Nephron progenitor cell (in vitro differentiated cells): ENCODE data around the gene RHOF.
A peak's percentile ranks its signal among the peaks of the same experiment; 100 is the strongest.

Experiments
- DNase-seq: peaks from one replicate; pipeline ENCODE4 v3.0.0; 2021
- H3K27ac Mint-ChIP-seq: 2 replicates; pipeline ENCODE4 v1.8.0; 2021; ENCODE audit warnings: mild to moderate bottlenecking, moderate library complexity, mixed read lengths
- H3K27me3 Mint-ChIP-seq: 2 replicates; pipeline ENCODE4 v1.8.0; 2021; ENCODE audit warnings: mild to moderate bottlenecking, low read depth, mixed read lengths; ENCODE audit not compliant: poor library complexity
- H3K36me3 Mint-ChIP-seq: 2 replicates; pipeline ENCODE4 v1.8.0; 2021; ENCODE audit warnings: low read depth, mixed read lengths
- H3K4me1 Mint-ChIP-seq: 2 replicates; pipeline ENCODE4 v1.8.0; 2021; ENCODE audit warnings: mixed read lengths
- H3K4me3 Mint-ChIP-seq: 2 replicates; pipeline ENCODE4 v1.8.0; 2021; ENCODE audit warnings: mild to moderate bottlenecking, moderate library complexity, mixed read lengths
- H3K9me3 Mint-ChIP-seq: 2 replicates; pipeline ENCODE4 v1.8.0; 2021; ENCODE audit warnings: mild to moderate bottlenecking, moderate library complexity, mixed read lengths
- TF ChIP-seq, protein P1 (sequence below): fragments of 200-600 bp; sonication (generic); IDR thresholded peaks from 2 replicates; pipeline ENCODE4 v1.5.0; 2021; ENCODE audit warnings: antibody characterized with exemption

Gene RHOF

DNA sequence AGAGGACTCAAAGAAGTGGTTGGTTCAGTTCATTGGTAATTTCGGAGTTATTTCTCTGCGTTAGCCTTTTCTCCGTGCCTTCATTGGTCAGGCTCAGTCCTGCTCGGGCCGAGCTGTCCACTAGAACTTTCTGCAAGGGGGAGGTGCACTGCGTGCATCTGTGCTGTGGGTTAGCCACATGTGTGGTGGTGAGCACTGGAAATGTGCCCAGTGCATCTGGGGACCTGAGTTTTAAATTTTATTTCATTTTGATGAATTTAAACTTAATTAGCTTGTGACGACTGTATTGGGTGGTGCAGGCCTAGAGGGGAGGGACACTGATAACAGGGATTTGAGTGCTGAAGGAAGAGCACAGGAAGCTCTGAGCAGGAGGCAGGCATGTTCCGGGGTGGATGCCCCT is 34.8 kb upstream of the RHOF start:
- TF ChIP-seq, protein P1, sequence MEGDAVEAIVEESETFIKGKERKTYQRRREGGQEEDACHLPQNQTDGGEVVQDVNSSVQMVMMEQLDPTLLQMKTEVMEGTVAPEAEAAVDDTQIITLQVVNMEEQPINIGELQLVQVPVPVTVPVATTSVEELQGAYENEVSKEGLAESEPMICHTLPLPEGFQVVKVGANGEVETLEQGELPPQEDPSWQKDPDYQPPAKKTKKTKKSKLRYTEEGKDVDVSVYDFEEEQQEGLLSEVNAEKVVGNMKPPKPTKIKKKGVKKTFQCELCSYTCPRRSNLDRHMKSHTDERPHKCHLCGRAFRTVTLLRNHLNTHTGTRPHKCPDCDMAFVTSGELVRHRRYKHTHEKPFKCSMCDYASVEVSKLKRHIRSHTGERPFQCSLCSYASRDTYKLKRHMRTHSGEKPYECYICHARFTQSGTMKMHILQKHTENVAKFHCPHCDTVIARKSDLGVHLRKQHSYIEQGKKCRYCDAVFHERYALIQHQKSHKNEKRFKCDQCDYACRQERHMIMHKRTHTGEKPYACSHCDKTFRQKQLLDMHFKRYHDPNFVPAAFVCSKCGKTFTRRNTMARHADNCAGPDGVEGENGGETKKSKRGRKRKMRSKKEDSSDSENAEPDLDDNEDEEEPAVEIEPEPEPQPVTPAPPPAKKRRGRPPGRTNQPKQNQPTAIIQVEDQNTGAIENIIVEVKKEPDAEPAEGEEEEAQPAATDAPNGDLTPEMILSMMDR: no peak
- H3K4me3 Mint-ChIP-seq: no peak overlapping the region
- H3K36me3 Mint-ChIP-seq: peaks cover 60% of the 10 kb centered on the region

DNA sequence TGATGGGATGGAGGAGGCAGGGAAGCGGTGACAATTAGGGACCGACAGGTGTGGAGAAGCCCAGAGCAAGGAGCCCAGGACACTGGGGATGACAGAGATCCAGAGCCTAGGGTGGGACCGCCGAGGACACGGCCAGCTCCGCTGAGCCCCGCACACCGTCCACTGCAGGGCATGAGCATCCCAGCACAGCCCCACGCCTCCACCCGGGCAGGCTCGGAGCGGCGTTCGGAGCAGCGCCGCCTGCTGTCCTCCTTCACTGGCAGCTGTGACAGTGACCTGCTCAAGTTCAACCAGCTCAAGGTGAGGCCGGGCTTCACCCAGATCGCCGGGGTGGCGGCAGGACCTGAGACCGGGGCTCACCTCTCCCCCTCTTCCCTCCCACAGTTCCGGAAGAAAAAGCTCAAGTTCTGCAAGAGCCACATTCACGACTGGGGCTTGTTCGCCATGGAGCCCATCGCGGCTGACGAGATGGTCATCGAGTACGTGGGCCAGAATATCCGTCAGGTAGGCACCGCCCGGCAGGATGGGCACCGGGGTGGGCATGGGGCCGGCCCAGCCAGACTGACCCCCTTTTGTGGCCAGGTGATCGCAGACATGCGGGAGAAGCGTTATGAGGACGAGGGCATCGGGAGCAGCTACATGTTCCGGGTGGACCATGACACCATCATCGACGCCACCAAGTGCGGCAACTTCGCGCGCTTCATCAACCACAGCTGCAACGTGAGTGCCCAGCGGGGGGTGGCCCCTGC is 34.0 kb upstream of the RHOF start:
- no peak overlapping the region for H3K27ac Mint-ChIP-seq
- H3K36me3 Mint-ChIP-seq: peaks cover 54% of the 10 kb centered on the region
- no peaks in the 10 kb centered on the region for H3K9me3 Mint-ChIP-seq
- no peak for DNase-seq
- H3K4me3 Mint-ChIP-seq: no peak overlapping the region
- TF ChIP-seq, protein P1: no peak
- H3K27me3 Mint-ChIP-seq: peaks cover 6% of the 10 kb centered on the region
- no peaks in the 10 kb centered on the region for H3K4me1 Mint-ChIP-seq

More for the DNA sequence above, 34.8 kb upstream of the RHOF start:
- DNase-seq: no peak
- no peaks in the 10 kb centered on the region for H3K9me3 Mint-ChIP-seq
- H3K4me1 Mint-ChIP-seq: no peaks in the 10 kb centered on the region
- no peak overlapping the region for H3K27ac Mint-ChIP-seq
- peaks cover 8% of the 10 kb centered on the region for H3K27me3 Mint-ChIP-seq

DNA sequence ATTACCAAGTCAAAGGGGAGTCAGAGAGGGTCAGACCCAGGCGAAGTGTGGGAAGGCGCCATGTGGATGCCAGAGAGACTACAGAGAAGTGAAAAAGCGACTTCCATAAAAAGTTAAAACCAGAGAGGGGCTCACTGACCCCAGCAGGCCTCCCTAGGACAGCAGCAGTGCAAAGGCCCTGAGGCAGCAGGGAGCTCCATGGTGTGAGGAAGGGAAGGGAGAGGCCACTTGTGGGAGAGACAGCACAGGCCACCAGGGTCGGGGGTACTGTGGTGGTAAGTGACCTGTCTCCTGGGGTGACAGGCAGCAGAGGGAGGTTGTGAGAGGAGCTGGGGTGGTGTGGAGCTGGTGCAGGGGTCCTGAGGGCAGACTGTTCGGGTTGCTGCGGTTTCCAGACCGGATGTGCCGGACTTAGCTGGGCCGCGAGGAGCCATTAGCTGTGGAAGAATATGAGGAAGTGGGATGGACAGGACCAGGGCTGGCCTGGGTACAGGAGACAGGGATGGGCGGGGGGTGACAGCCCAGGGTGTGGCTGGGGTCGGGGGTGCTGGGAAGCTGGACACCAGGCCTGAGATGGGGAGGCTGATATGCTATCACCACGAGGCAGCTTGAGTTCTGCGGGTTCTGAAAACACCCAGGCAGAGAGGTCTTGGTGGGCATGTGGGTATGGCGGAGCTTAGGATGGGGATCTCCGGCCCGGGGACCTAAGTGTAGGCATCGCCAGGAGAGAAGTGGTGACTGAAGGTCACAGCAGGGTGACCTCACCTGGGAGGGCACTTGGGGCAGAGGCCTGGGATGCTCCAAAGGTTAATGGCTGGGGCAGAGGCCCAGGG is 33.0 kb upstream of the RHOF start:
- H3K27me3 Mint-ChIP-seq: peaks cover 6% of the 10 kb centered on the region

DNA sequence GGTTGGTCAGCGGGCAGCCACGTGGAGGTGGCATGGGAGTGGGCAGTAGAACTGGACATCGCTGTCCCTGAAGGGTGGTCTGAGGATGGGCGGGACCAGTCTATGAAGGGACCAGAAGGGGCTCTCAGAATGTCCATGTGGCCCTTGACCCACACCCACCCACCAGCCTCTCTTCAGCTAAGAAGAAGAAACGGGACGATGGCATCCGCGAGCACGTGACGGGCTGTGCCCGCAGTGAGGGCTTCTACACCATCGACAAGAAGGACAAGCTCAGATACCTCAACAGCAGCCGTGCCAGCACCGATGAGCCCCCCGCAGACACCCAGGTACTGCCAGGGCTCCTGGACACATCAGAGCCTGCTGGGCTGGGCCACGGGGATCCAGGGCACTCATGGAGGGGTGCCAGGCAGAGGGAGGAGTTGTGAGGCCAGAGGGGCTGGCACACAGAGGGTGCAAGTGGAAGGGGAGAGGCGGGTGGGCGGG is 31.6 kb upstream of the RHOF start:
- no peaks in the 10 kb centered on the region for H3K4me1 Mint-ChIP-seq
- no peak for DNase-seq
- no peak overlapping the region for H3K4me3 Mint-ChIP-seq
- TF ChIP-seq, protein P1: no peak
- peaks cover 40% of the 10 kb centered on the region for H3K36me3 Mint-ChIP-seq
- H3K27me3 Mint-ChIP-seq: peaks cover 8% of the 10 kb centered on the region
- H3K9me3 Mint-ChIP-seq: no peaks in the 10 kb centered on the region
- no peak overlapping the region for H3K27ac Mint-ChIP-seq

More for the DNA sequence above, 33.0 kb upstream of the RHOF start:
- no peaks in the 10 kb centered on the region for H3K9me3 Mint-ChIP-seq
- H3K27ac Mint-ChIP-seq: peak overlapping the region; percentile 93
- H3K4me1 Mint-ChIP-seq: no peaks in the 10 kb centered on the region
- TF ChIP-seq, protein P1: no peak
- H3K4me3 Mint-ChIP-seq: no peak overlapping the region
- DNase-seq: no peak
- peaks cover 44% of the 10 kb centered on the region for H3K36me3 Mint-ChIP-seq

DNA sequence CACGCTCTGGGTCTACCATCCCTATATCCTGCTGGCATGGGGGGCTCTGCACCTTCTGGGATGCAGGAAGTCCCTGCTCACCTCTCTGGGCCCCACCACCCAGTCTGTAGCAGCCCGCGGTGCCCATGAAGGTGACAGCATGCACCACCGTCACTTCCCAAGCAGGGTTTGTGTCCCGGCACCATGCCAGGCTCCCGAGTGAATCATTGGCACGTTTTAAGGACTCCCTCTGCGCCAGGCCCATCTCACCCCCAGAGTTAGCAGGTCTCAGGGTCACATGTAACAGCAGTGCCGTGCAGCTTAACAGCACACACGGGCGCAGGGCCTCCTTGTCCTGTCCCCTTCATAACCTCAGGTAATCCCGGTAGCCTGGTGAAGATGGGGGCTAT is 30.2 kb upstream of the RHOF start:
- Mint-ChIP-seq H3K4me3 (no peak overlapping the region), H3K9me3 (no peaks in the 10 kb centered on the region), H3K4me1 (no peaks in the 10 kb centered on the region), H3K36me3 (peaks cover 36% of the 10 kb centered on the region), H3K27ac (no peak overlapping the region), H3K27me3 (peaks cover 8% of the 10 kb centered on the region)
- DNase-seq: no peak
- TF ChIP-seq, protein P1: no peak
